Suprapubic skin (tissue), 4 donors: ENCODE data around the gene TMEM179B.

ENCODE experiments used
- CTCF ChIP-seq, 2 donors: fragments of 200-600 bp in 1 of 2; fragments of 450-650 bp in 1 of 2; sonication (generic) in 1 of 2; IDR thresholded peaks; one replicate each; pipeline ENCODE4 v1.5.1; 2016 to 2019; ENCODE audit warnings: antibody characterized with exemption in 2 of 2, mild to moderate bottlenecking in 1 of 2, moderate library complexity in 1 of 2
- POLR2A ChIP-seq, 2 donors: fragments of 450-650 bp; IDR thresholded peaks; one replicate each; pipeline ENCODE4 v1.6.1; 2017; ENCODE audit warnings: antibody characterized with exemption in 2 of 2, mild to moderate bottlenecking in 2 of 2, moderate library complexity in 2 of 2
- POLR2AphosphoS5 ChIP-seq, 3 donors: sonication (generic); formaldehyde crosslinking; IDR thresholded peaks; one replicate each; pipeline ENCODE4 v1.6.1; 2017; ENCODE audit warnings: antibody characterized with exemption in 3 of 3

GRCh38 chr11:62782753-62783152, 4.4 kb upstream of the TMEM179B start:
- TF ChIP-seq CTCF (IDR thresholded peaks at IDR 0.05) (no peak), POLR2AphosphoS5 (IDR thresholded peaks at IDR 0.05) (no peak), POLR2A (IDR thresholded peaks at IDR 0.05) (no peak)
